ENCODE measurements around the gene SYNE1. TPM values are rescaled to one million over a fixed set of nuclear protein-coding genes. Genes with fewer than 3 reads are reported as not detected.

The SYNE1 gene
- total RNA-seq, 1 donor from 2014 or later, result 6.0 TPM

DNA sequence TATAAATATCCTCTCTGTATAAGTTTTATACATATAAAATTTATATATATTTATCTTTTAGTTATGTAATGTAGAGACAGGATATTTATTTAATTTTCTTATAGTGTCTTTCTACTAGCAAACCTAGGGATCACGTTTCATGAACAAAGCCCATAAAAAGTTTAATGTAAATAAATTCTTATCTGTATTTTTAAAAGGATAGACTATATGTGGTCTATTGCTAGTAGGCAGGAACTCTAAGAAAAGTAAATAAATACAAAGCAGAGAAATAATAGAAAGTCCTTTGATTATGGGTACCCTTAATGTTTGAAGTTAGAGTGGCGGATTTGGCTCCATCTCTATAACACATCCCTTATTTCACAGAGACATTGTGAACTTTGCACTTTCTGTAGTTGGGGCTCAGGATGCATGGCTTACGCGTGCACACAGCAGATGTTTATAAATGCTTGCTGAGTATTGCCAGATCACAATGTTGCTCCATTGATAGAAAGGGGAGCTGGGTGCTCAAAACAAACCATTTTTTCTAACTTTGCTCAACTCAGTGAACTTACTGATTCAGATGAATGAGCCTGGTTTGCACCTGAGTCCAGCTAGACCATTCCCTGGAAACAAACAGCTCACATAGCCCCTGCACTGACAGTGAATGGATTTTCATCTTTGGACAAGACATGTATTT lies 179.1 kb downstream of the SYNE1 start:
- no peak for DNase-seq (ENCODE audit: low spot score)
- no peaks in the 10 kb centered on the region for H3K27me3 ChIP-seq
- no peaks in the 10 kb centered on the region for H3K36me3 Mint-ChIP-seq
- no peak overlapping the region for H3K4me3 Mint-ChIP-seq
- H3K36me3 ChIP-seq, result no peaks in the 10 kb centered on the region
- TF ChIP-seq EZH2phosphoT487 (IDR thresholded peaks at IDR 0.05), result no peak
- TF ChIP-seq EZH2 (IDR thresholded peaks at IDR 0.05), result no peak
- TF ChIP-seq CTCF (IDR thresholded peaks at IDR 0.05), result no peak
- H3K4me1 ChIP-seq, result no peaks in the 10 kb centered on the region
- peak overlapping the region; percentile 10 for H2AFZ ChIP-seq (replicated peaks)
- H3K4me2 ChIP-seq, result no peak overlapping the region
- peaks cover 2% of the 10 kb centered on the region for H3K4me1 Mint-ChIP-seq
- H3K27ac Mint-ChIP-seq, result no peak overlapping the region
- H3K4me3 ChIP-seq, result no peak overlapping the region
- H3K79me2 ChIP-seq (ENCODE audit: low read depth), result no peaks in the 10 kb centered on the region
- H3K9me3 Mint-ChIP-seq, result no peaks in the 10 kb centered on the region
- no peaks in the 10 kb centered on the region for H3F3A ChIP-seq (ENCODE audit: low read depth)
- no peaks in the 10 kb centered on the region for H4K20me1 ChIP-seq (ENCODE audit: low read depth)
- H3K9ac ChIP-seq, result no peak overlapping the region
- no peak overlapping the region for H3K27ac ChIP-seq
- peaks cover 2% of the 10 kb centered on the region for H3K27me3 Mint-ChIP-seq (ENCODE audit: insufficient read depth, low read depth)
- no peaks in the 10 kb centered on the region for H3K9me3 ChIP-seq (ENCODE audit: low read depth)

GRCh38 chr6:152454003-152454402 lies 183.2 kb downstream of the SYNE1 start:
- no peak for TF ChIP-seq CTCF (IDR thresholded peaks at IDR 0.05)
- DNase-seq (ENCODE audit: low spot score), result no peak
- Histone ChIP-seq H3K79me2 (ENCODE audit: low read depth) (no peaks in the 10 kb centered on the region), H3K4me3 (no peak overlapping the region), H3K9me3 (ENCODE audit: low read depth) (no peaks in the 10 kb centered on the region), H3K36me3 (no peaks in the 10 kb centered on the region), H3K4me1 (no peaks in the 10 kb centered on the region), H3K27me3 (no peaks in the 10 kb centered on the region), H3K9ac (no peak overlapping the region), H3K27ac (no peak overlapping the region), H4K20me1 (ENCODE audit: low read depth) (no peaks in the 10 kb centered on the region), H3F3A (ENCODE audit: low read depth) (no peaks in the 10 kb centered on the region), H2AFZ (replicated peaks) (no peak overlapping the region), H3K4me2 (no peak overlapping the region)
- Mint-ChIP-seq H3K4me1 (peaks cover 2% of the 10 kb centered on the region), H3K27me3 (ENCODE audit: insufficient read depth, low read depth) (no peaks in the 10 kb centered on the region), H3K27ac (no peak overlapping the region), H3K9me3 (no peaks in the 10 kb centered on the region), H3K36me3 (no peaks in the 10 kb centered on the region), H3K4me3 (no peak overlapping the region)

GRCh38 chr6:152453421-152453820 lies 183.7 kb downstream of the SYNE1 start:
- Mint-ChIP-seq H3K4me1 (no peaks in the 10 kb centered on the region), H3K27ac (no peak overlapping the region), H3K4me3 (no peak overlapping the region), H3K36me3 (no peaks in the 10 kb centered on the region), H3K27me3 (ENCODE audit: insufficient read depth, low read depth) (no peaks in the 10 kb centered on the region), H3K9me3 (no peaks in the 10 kb centered on the region)
- H3K4me1 ChIP-seq, result no peaks in the 10 kb centered on the region
- no peak overlapping the region for H3K27ac ChIP-seq
- H2AFZ ChIP-seq (replicated peaks), result no peak overlapping the region
- H3K4me3 ChIP-seq, result no peak overlapping the region
- DNase-seq (ENCODE audit: low spot score), result no peak
- no peaks in the 10 kb centered on the region for H3K27me3 ChIP-seq
- H4K20me1 ChIP-seq (ENCODE audit: low read depth), result no peaks in the 10 kb centered on the region
- no peaks in the 10 kb centered on the region for H3K79me2 ChIP-seq (ENCODE audit: low read depth)
- H3K36me3 ChIP-seq, result no peaks in the 10 kb centered on the region
- TF ChIP-seq EZH2 (IDR thresholded peaks at IDR 0.05) (no peak), CTCF (IDR thresholded peaks at IDR 0.05) (no peak), EZH2phosphoT487 (IDR thresholded peaks at IDR 0.05) (no peak)
- H3F3A ChIP-seq (ENCODE audit: low read depth), result no peaks in the 10 kb centered on the region
- H3K4me2 ChIP-seq, result no peak overlapping the region
- H3K9ac ChIP-seq, result no peak overlapping the region
- no peaks in the 10 kb centered on the region for H3K9me3 ChIP-seq (ENCODE audit: low read depth)

Measured in neural progenitor cell (in vitro differentiated cells).